Kidney glomerular epithelial cell (primary cell): ENCODE results near the gene DYNC1LI1.

Experiments used
- DNase-seq: peaks from one replicate; lab custom pipeline; 2025; lab: John Stamatoyannopoulos, UW

Gene DYNC1LI1

GRCh38 chr3:32570421-32571191, at the start of gene DYNC1LI1:
Gene DYNC1LI1 (minus strand): TSS chr3:32570858. CDS start chr3:32570770, 88 bp downstream.
- DNase-seq, result peak; percentile 87

GRCh38 chr3:32619395-32619794, 48.7 kb upstream of the DYNC1LI1 start:
- no peak for DNase-seq

GRCh38 chr3:32616267-32616962, 45.8 kb upstream of the DYNC1LI1 start:
- DNase-seq, result no peak

GRCh38 chr3:32614956-32615355, 44.3 kb upstream of the DYNC1LI1 start:
- no peak for DNase-seq

GRCh38 chr3:32613183-32613582, 42.5 kb upstream of the DYNC1LI1 start:
- DNase-seq, result no peak

- DNase-seq, result no peak
These were observed 41.9 kb upstream of the DYNC1LI1 start for GRCh38 chr3:32612547-32612946.

GRCh38 chr3:32607522-32607921, 36.9 kb upstream of the DYNC1LI1 start:
- no peak for DNase-seq

- DNase-seq, result no peak
These were observed 36.3 kb upstream of the DYNC1LI1 start for GRCh38 chr3:32606960-32607359.

- no peak for DNase-seq
These were observed 35.6 kb upstream of the DYNC1LI1 start for GRCh38 chr3:32606277-32606676.

- no peak for DNase-seq
These were observed 32.4 kb upstream of the DYNC1LI1 start for GRCh38 chr3:32603064-32603463.

- no peak for DNase-seq
These were observed 31.5 kb upstream of the DYNC1LI1 start for GRCh38 chr3:32602206-32602605.

GRCh38 chr3:32601722-32602121, 31.1 kb upstream of the DYNC1LI1 start:
- no peak for DNase-seq

- DNase-seq, result no peak
These were observed 27.0 kb upstream of the DYNC1LI1 start for GRCh38 chr3:32597656-32598055.

- peak; percentile 82 for DNase-seq
These were observed 26.3 kb upstream of the DYNC1LI1 start for GRCh38 chr3:32596909-32597369.

GRCh38 chr3:32596282-32596908, 25.7 kb upstream of the DYNC1LI1 start:
- no peak for DNase-seq

- DNase-seq, result no peak
These were observed 24.7 kb upstream of the DYNC1LI1 start for GRCh38 chr3:32595323-32595722.

- no peak for DNase-seq
These were observed 23.4 kb upstream of the DYNC1LI1 start for GRCh38 chr3:32593903-32594525.

- DNase-seq, result no peak
These were observed 22.2 kb upstream of the DYNC1LI1 start for GRCh38 chr3:32592696-32593353.

GRCh38 chr3:32592011-32592410, 21.4 kb upstream of the DYNC1LI1 start:
- no peak for DNase-seq

GRCh38 chr3:32591186-32591585, 20.5 kb upstream of the DYNC1LI1 start:
- DNase-seq, result no peak

GRCh38 chr3:32586356-32586755, 15.7 kb upstream of the DYNC1LI1 start:
- no peak for DNase-seq

GRCh38 chr3:32584660-32585059, 14.0 kb upstream of the DYNC1LI1 start:
- DNase-seq, result no peak
